BLaER1 (cell line): ENCODE data around the gene GABBR2.

ENCODE experiments used
- H3K27ac ChIP-seq: shearing (Covaris generic); formaldehyde crosslinking; 2 replicates; pipeline ENCODE4 v1.8.1; 2022
- H3K27me3 ChIP-seq: shearing (Covaris generic); formaldehyde crosslinking; 2 replicates; pipeline ENCODE4 v1.8.1; 2022
- H3K36me3 ChIP-seq: shearing (Covaris generic); formaldehyde crosslinking; 2 replicates; pipeline ENCODE4 v1.8.1; 2022
- H3K4me1 ChIP-seq: shearing (Covaris generic); formaldehyde crosslinking; 2 replicates; pipeline ENCODE4 v1.8.1; 2022
- H3K4me2 ChIP-seq: shearing (Covaris generic); formaldehyde crosslinking; 2 replicates; pipeline ENCODE4 v1.8.1; 2022
- H3K4me3 ChIP-seq: shearing (Covaris generic); formaldehyde crosslinking; 2 replicates; pipeline ENCODE4 v1.8.1; 2022
- H3K9ac ChIP-seq: shearing (Covaris generic); formaldehyde crosslinking; 2 replicates; pipeline ENCODE4 v1.8.1; 2022
- H3K9me3 ChIP-seq: shearing (Covaris generic); formaldehyde crosslinking; 2 replicates; pipeline ENCODE4 v1.8.1; 2022
- H4K20me1 ChIP-seq: shearing (Covaris generic); formaldehyde crosslinking; 2 replicates; pipeline ENCODE4 v1.8.1; 2022
- Cebpa-rat ChIP-seq: shearing (Covaris generic); IDR thresholded peaks from 2 replicates; pipeline ENCODE4 v1.8.1; 2022

The GABBR2 gene

DNA sequence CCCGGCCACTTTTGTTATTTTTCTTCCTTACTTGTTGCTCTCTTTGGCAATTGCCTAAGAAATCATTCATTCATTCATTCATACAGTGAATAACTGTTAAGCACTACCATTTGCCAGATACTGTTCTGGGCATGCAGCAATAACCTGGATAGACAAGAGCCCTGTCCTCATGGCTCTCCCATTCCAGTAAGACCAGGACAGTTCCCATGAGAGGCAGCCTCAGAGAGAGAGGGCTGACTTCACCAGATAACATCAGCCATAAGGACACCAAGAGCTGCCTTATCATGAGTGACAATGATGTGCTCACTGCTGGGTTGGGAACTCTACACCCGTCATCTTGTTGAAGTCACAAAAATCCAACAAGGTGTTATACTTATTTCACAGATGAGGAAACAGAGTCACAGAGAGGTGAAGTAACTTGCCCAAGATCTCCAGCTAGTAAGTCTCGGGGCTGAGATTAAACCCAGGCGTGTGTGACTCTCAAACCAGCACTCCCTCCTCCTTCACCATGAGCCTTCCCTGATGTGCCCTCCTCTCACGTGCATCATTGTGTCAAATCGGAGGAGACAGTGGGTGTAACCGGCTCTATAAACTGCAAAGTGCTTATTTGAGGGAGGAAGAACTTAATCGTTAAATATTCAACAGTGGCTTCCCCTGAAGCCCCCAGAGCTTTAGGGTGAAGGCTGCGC lies 392.1 kb downstream of the GABBR2 start:
- Histone ChIP-seq H3K4me1 (peaks cover 4% of the 10 kb centered on the region; the same call in 1 of the 2 replicates), H3K4me3 (no peak overlapping the region), H3K4me2 (no peak overlapping the region), H3K9me3 (no peaks in the 10 kb centered on the region), H3K36me3 (no peaks in the 10 kb centered on the region), H3K27ac (no peak overlapping the region), H3K9ac (no peak overlapping the region), H4K20me1 (no peaks in the 10 kb centered on the region), H3K27me3 (no peaks in the 10 kb centered on the region)
- TF ChIP-seq Cebpa-rat: no peak

DNA sequence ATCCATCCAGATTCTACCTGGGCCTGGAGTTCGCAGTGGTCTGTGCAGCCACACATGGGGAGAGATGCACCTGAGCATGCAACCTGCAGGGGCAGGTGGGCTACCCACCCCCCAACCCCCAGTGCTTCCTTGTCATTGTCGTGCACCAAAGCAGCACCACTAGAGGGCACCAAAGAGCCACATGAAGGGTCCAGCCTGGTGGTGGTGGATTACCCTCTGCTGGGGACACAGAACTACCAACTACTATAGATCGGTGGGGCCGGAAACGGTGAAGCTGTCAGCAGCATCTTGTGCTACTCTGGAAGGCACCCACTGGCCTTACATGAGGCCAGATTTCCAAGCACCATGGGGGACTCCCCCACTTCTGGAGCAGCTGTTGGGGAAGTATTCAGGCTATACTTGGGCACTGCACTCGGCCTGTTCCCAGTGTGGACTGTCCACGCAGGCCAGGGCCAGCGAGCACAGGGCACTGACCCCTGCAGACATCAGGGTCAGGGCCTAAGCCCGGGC lies 393.1 kb downstream of the GABBR2 start:
- Histone ChIP-seq H3K4me2 (no peak overlapping the region), H3K27me3 (no peaks in the 10 kb centered on the region), H3K9me3 (no peaks in the 10 kb centered on the region), H3K4me3 (no peak overlapping the region), H3K36me3 (no peaks in the 10 kb centered on the region), H4K20me1 (no peaks in the 10 kb centered on the region), H3K9ac (no peak overlapping the region), H3K4me1 (peaks cover 4% of the 10 kb centered on the region; the same call in 1 of the 2 replicates), H3K27ac (no peak overlapping the region)
- no peak for TF ChIP-seq Cebpa-rat

DNA sequence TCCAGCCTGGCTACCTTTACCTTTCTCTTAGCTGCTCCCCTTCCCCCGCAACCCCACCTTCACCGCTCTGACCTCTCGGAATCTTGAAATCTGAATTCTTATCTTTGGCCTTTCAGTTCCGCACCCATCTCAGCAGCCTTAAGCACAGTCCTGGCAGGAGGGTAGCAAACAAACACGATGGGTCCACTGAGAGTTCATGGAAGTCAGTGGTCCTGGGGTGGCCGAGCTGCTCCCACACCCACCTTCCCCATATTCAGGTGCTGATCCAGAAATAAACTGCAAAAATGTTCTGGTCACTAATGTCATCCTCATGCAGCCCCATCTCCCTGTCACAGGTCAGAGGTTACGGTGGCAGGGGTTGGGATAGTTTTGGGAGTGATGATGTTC lies 393.7 kb downstream of the GABBR2 start:
- Histone ChIP-seq H3K27ac (no peak overlapping the region), H3K9me3 (no peaks in the 10 kb centered on the region), H3K27me3 (no peaks in the 10 kb centered on the region), H3K9ac (no peak overlapping the region), H3K4me3 (no peak overlapping the region), H3K36me3 (no peaks in the 10 kb centered on the region), H3K4me1 (peaks cover 4% of the 10 kb centered on the region; the same call in 1 of the 2 replicates), H4K20me1 (no peaks in the 10 kb centered on the region), H3K4me2 (no peak overlapping the region)
- TF ChIP-seq Cebpa-rat: no peak

DNA sequence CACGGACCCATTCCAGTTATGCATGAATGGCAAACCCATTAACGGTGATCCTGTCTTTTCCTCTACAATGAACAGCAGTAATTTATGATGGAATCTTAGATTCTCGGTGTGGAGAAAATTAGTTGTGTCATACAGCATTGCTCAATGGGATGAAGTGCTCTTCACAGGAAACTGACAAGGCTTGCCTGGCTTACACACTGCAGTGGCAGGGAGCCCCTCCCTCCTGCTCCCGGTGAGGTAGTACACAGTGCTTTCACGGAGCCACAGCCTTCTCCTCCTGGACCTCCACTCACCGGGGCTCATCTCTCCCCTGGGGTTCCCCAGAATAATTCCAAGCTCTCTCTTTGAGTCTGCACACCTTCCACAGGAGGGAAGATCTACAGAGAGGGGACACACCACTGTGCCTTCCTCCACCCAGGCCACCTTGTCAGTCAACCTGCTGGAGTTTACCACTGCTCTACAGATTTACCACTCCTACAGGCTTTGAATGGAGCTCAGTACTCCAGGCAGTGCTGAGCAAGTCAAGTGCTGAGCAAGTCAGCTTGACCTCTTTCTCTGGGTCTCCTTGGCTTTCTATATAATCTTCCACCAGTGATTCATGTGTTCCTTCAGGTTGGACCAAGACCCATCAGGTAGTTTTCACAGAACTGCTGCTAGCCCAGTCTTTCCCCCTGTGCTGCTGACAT lies 394.2 kb downstream of the GABBR2 start:
- no peak overlapping the region for H3K4me2 ChIP-seq
- H3K4me1 ChIP-seq: peaks cover 4% of the 10 kb centered on the region; the same call in 1 of the 2 replicates
- no peak for TF ChIP-seq Cebpa-rat
- H3K9me3 ChIP-seq: no peaks in the 10 kb centered on the region
- H3K9ac ChIP-seq: no peak overlapping the region
- no peaks in the 10 kb centered on the region for H3K36me3 ChIP-seq
- no peaks in the 10 kb centered on the region for H4K20me1 ChIP-seq
- no peaks in the 10 kb centered on the region for H3K27me3 ChIP-seq
- H3K27ac ChIP-seq: no peak overlapping the region
- no peak overlapping the region for H3K4me3 ChIP-seq

DNA sequence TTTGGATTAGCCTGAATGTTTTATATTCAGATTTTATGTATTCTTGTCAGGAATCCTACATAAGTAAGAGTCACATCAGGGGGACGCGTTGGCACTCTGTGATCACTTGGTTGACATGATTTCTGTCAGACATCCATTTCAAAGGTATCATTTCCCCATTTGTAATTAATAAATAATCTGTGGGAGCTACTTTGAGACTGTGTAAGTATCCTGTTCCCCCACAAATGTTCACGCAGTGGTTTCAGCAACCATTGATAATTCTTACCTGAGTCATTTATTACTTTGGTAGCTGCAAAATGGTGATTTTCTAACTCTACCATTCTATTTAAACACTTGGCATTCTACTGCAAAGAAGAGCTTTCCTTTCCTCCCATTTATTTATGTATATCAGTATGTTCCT lies 396.4 kb downstream of the GABBR2 start:
- no peak overlapping the region for H3K27ac ChIP-seq
- no peaks in the 10 kb centered on the region for H4K20me1 ChIP-seq
- peaks cover 4% of the 10 kb centered on the region; the same call in 1 of the 2 replicates for H3K4me1 ChIP-seq
- H3K9me3 ChIP-seq: no peaks in the 10 kb centered on the region
- no peak overlapping the region for H3K4me3 ChIP-seq
- H3K9ac ChIP-seq: no peak overlapping the region
- TF ChIP-seq Cebpa-rat: no peak
- H3K36me3 ChIP-seq: no peaks in the 10 kb centered on the region
- no peaks in the 10 kb centered on the region for H3K27me3 ChIP-seq
- no peak overlapping the region for H3K4me2 ChIP-seq

DNA sequence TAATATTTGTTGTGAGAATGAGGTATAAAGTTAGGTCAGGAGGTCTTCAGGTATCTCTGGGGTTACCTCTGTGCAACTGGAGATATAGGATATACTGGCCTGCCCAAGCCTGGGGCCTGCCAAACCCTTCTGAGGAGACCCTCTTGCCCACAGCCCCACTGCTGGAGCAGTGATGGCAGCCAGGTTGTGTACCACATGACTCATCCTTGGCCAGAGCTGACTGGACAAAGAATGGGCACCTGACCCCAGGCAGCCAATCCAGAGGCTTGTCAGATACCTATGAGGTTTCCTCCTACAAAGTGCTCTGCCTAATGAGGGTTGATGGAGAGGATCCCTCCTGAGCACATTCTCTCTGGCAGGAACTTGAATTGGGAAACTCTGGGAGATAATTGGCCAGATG lies 397.2 kb downstream of the GABBR2 start:
- Histone ChIP-seq H3K4me2 (no peak overlapping the region), H3K9me3 (no peaks in the 10 kb centered on the region), H3K9ac (no peak overlapping the region), H3K27ac (no peak overlapping the region), H3K4me1 (peaks cover 4% of the 10 kb centered on the region; the same call in 1 of the 2 replicates), H3K27me3 (no peaks in the 10 kb centered on the region), H4K20me1 (no peaks in the 10 kb centered on the region), H3K4me3 (no peak overlapping the region), H3K36me3 (no peaks in the 10 kb centered on the region)
- TF ChIP-seq Cebpa-rat: no peak

DNA sequence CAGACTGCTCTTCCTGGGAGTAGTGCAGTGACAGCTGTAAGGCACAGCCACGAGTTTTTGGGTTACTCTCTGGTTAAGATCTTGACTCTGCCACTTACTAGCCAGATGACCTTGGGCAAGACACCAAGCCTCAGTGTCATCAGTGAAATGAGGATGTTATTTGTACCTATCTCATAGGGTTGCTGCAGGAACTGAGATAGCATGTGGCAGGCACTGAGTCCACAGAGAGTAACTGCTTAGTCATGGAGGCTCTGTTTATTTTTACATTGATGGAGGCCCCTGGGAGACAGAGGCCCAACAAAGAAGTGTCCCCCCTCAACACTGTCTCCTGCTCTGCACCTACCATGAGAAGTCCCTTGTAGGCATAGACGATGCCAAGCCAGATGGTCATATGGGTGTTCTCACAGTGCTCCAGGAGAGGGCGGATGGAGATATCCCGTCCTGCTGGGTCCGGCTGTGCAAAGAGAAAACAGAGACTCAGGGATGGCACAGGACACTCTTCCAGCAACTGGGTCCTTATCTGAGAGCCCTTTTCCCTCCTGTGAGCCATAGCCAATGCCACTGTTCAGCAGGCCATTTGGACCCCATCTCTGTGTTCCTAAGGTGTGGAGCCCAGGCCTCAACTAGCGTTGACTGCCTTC lies 397.9 kb downstream of the GABBR2 start:
- H3K36me3 ChIP-seq: no peaks in the 10 kb centered on the region
- TF ChIP-seq Cebpa-rat: no peak
- H3K27me3 ChIP-seq: no peaks in the 10 kb centered on the region
- no peaks in the 10 kb centered on the region for H4K20me1 ChIP-seq
- H3K4me3 ChIP-seq: no peak overlapping the region
- H3K9me3 ChIP-seq: no peaks in the 10 kb centered on the region
- H3K4me2 ChIP-seq: no peak overlapping the region
- peaks cover 3% of the 10 kb centered on the region; the same call in 1 of the 2 replicates for H3K4me1 ChIP-seq
- H3K27ac ChIP-seq: no peak overlapping the region
- H3K9ac ChIP-seq: no peak overlapping the region

DNA sequence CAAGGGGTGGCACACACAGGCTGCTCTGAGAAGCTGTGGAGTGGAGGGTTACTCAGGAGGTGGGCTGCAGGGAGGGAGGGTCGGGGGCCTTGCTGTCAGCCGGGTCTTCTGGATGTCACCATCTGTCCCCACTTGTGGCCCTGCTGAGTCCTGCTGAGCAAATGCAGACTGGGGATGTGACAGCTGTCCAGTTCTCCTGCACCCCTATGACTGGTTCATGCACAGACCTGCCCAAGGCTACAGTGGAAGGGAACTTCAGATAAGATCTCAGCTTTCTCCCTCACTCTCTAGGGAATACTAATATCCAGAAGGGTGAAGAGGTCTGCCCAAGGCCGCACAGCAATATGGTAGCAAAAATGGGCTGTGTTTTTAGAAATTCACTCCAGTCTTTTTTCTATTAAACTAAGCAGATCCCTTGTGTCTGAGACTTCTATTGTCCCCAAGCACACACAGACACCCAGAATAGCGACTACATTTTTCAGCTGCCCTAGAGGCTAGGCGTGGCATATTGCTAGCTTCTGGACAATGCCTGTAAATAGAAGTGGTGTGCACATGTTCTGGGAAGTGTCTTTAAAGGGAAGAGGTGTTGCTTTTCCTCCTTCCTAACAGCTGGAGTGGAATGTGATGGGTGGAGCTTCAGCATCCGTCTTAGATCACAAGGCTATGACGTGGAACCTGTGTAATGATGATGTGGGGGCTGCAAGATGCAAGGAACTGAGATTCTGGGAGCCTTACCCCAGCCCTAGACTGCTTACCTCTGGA lies 402.2 kb downstream of the GABBR2 start:
- no peak overlapping the region for H3K27ac ChIP-seq
- H3K36me3 ChIP-seq: no peaks in the 10 kb centered on the region
- no peak overlapping the region for H3K4me3 ChIP-seq
- H4K20me1 ChIP-seq: no peaks in the 10 kb centered on the region
- no peaks in the 10 kb centered on the region for H3K27me3 ChIP-seq
- no peak overlapping the region for H3K9ac ChIP-seq
- no peak for TF ChIP-seq Cebpa-rat
- no peaks in the 10 kb centered on the region for H3K4me1 ChIP-seq
- H3K9me3 ChIP-seq: no peaks in the 10 kb centered on the region
- no peak overlapping the region for H3K4me2 ChIP-seq

DNA sequence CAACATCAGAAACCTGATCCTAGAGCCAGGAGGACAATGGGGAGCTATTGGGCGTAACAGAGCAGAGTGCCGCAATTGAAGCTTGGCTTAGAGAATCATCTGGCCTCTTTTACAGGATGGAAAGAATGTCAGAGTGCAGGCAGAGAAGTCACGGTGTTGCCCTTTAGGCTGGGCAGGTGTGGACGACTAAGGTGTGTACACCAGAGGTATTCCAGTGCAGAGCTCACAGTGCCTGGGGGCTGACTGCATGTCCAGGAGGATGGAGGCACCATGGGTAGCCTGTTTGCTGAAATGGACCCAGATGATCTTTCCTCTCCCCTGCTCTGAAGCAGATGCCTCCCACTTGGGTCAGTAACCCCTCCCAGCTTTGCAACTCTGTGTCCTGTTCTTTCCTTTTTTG lies 404.4 kb downstream of the GABBR2 start:
- no peak overlapping the region for H3K27ac ChIP-seq
- H3K27me3 ChIP-seq: no peaks in the 10 kb centered on the region
- no peaks in the 10 kb centered on the region for H3K36me3 ChIP-seq
- H3K9ac ChIP-seq: no peak overlapping the region
- no peak for TF ChIP-seq Cebpa-rat
- no peak overlapping the region for H3K4me3 ChIP-seq
- H4K20me1 ChIP-seq: no peaks in the 10 kb centered on the region
- no peaks in the 10 kb centered on the region for H3K9me3 ChIP-seq
- H3K4me2 ChIP-seq: no peak overlapping the region
- no peaks in the 10 kb centered on the region for H3K4me1 ChIP-seq
